GM12892 (cell line): ENCODE results near the gene LAMA3.

Source experiments
- POLR2A ChIP-seq: IDR thresholded peaks from 2 replicates; pipeline ENCODE4 v1.6.1; 2011; ENCODE audit warnings: low read depth, low read length, control low read depth
- POLR2AphosphoS5 ChIP-seq: IDR thresholded peaks from 2 replicates; pipeline ENCODE4 v1.6.1; 2011; ENCODE audit warnings: low read depth, low read length, control low read depth
- TAF1 ChIP-seq: IDR thresholded peaks from 2 replicates; pipeline ENCODE4 v1.6.1; 2011; ENCODE audit warnings: low read depth, mild to moderate bottlenecking, control low read depth, low read length, borderline replicate concordance

- TF ChIP-seq POLR2AphosphoS5 (no peak), POLR2A (no peak), TAF1 (no peak)
These were observed 49.2 kb upstream of the LAMA3 start for GRCh38 chr18:23640052-23640451.
